ENCODE measurements around the gene RECQL5.

The RECQL5 gene

GRCh38 chr17:75633486-75634375, 33.2 kb downstream of the RECQL5 start:
- no peaks in the 10 kb centered on the region for H3K36me3 Mint-ChIP-seq (ENCODE audit: low read depth)
- H3K4me1 Mint-ChIP-seq, result peaks cover 20% of the 10 kb centered on the region
- H3K27me3 Mint-ChIP-seq (ENCODE audit: low read depth), result no peaks in the 10 kb centered on the region
- peak overlapping the region; percentile 67 to 90 (median 85) for H3K27ac Mint-ChIP-seq
- H3K4me3 Mint-ChIP-seq, result peak overlapping the region; percentile 43 to 74 (median 63)
- TF ChIP-seq CTCF (IDR thresholded peaks at IDR 0.05; ENCODE audit: unreplicated experiment in 3 of 3), result peak; percentile 54 to 66 (median 62)
- H3K9me3 Mint-ChIP-seq, result no peaks in the 10 kb centered on the region

GRCh38 chr17:75632863-75633485, 34.0 kb downstream of the RECQL5 start, which contains the start of gene SMIM5:
Gene SMIM5, plus strand, starts transcription at chr17:75633434. Its CDS starts 6,768 bp downstream, at chr17:75640202.
- Mint-ChIP-seq H3K9me3 (no peaks in the 10 kb centered on the region), H3K27ac (peak within 1 kb of the TSS; percentile 67 to 90 (median 85)), H3K4me1 (peaks cover 20% of the 10 kb centered on the region), H3K4me3 (peak within 1 kb of the TSS; percentile 43 to 74 (median 63)), H3K36me3 (ENCODE audit: low read depth) (no peaks in the 10 kb centered on the region), H3K27me3 (ENCODE audit: low read depth) (no peaks in the 10 kb centered on the region)
- TF ChIP-seq CTCF (IDR thresholded peaks at IDR 0.05; ENCODE audit: unreplicated experiment in 3 of 3), result peak; percentile 93 to 97 (median 94)

- peaks cover 20% of the 10 kb centered on the region for H3K4me1 Mint-ChIP-seq
- no peak for TF ChIP-seq CTCF (IDR thresholded peaks at IDR 0.05; ENCODE audit: unreplicated experiment in 3 of 3)
- H3K27me3 Mint-ChIP-seq (ENCODE audit: low read depth), result no peaks in the 10 kb centered on the region
- H3K4me3 Mint-ChIP-seq, result no peak overlapping the region
- H3K36me3 Mint-ChIP-seq (ENCODE audit: low read depth), result no peaks in the 10 kb centered on the region
- H3K9me3 Mint-ChIP-seq, result no peaks in the 10 kb centered on the region
- peak overlapping the region in 1 of 3 experiments; percentile 67 for H3K27ac Mint-ChIP-seq
Measured at GRCh38 chr17:75632428-75632827, 34.5 kb downstream of the RECQL5 start.

- no peak for TF ChIP-seq CTCF (IDR thresholded peaks at IDR 0.05; ENCODE audit: unreplicated experiment in 3 of 3)
- Mint-ChIP-seq H3K4me3 (no peak overlapping the region), H3K9me3 (no peaks in the 10 kb centered on the region), H3K27me3 (ENCODE audit: low read depth) (no peaks in the 10 kb centered on the region), H3K27ac (no peak overlapping the region), H3K4me1 (peaks cover 15% of the 10 kb centered on the region), H3K36me3 (ENCODE audit: low read depth) (no peaks in the 10 kb centered on the region)
Measured at GRCh38 chr17:75631353-75631752, 35.6 kb downstream of the RECQL5 start.

- peaks cover 15% of the 10 kb centered on the region for H3K4me1 Mint-ChIP-seq
- H3K36me3 Mint-ChIP-seq (ENCODE audit: low read depth), result no peaks in the 10 kb centered on the region
- H3K4me3 Mint-ChIP-seq, result no peak overlapping the region
- no peak for TF ChIP-seq CTCF (IDR thresholded peaks at IDR 0.05; ENCODE audit: unreplicated experiment in 3 of 3)
- H3K27me3 Mint-ChIP-seq (ENCODE audit: low read depth), result no peaks in the 10 kb centered on the region
- no peaks in the 10 kb centered on the region for H3K9me3 Mint-ChIP-seq
- H3K27ac Mint-ChIP-seq, result no peak overlapping the region
Measured at GRCh38 chr17:75630071-75630917, 36.7 kb downstream of the RECQL5 start.

All from nephron (organoid).